GM12878 (cell line): Measurements from ENCODE around the gene RNF223.

Experiments
- CEBPB ChIP-seq, 2 experiments: fragments of 150-350 bp in 1 of 2; IDR thresholded peaks; 2 replicates each; pipeline ENCODE4 v1.6.1; 2012 to 2014; ENCODE audit warnings: low read depth in 2 of 2, low read length in 2 of 2, borderline replicate concordance in 1 of 2, inconsistent platforms in 1 of 2
- CTCF ChIP-seq, 3 experiments: IDR thresholded peaks in 2 of 3; conservative IDR thresholded peaks in 1 of 3; 2 replicates each; pipeline ENCODE4 v1.5.1; 2011; ENCODE audit warnings: low read depth in 3 of 3, low read length in 3 of 3, mild to moderate bottlenecking in 3 of 3, control low read depth in 2 of 3, moderate library complexity in 2 of 3, inconsistent platforms in 1 of 3, mixed read lengths in 1 of 3; ENCODE audit not compliant: control insufficient read depth in 2 of 3, insufficient read depth in 1 of 3; ENCODE audit errors: extremely low read depth in 1 of 3
- EP300 ChIP-seq, 2 experiments: fragments of 150-350 bp in 1 of 2; IDR thresholded peaks; 2 replicates each; pipeline ENCODE4 v1.6.1; 2011 to 2012; ENCODE audit warnings: low read depth in 2 of 2, low read length in 2 of 2, borderline replicate concordance in 1 of 2, improper control_type of control experiment in 1 of 2, inconsistent platforms in 1 of 2; ENCODE audit not compliant: control insufficient read depth in 1 of 2
- FOXM1 ChIP-seq: IDR thresholded peaks from 2 replicates; pipeline ENCODE4 v1.6.1; 2012; ENCODE audit warnings: low read depth, mild to moderate bottlenecking, inconsistent platforms, low read length, moderate library complexity
- MYC ChIP-seq: IDR thresholded peaks from 2 replicates; pipeline ENCODE4 v1.6.1; 2011; ENCODE audit warnings: mild to moderate bottlenecking, low read length, moderate library complexity, inconsistent platforms; ENCODE audit not compliant: insufficient read depth, insufficient replicate concordance, insufficient read length, severe bottlenecking
- NFYB ChIP-seq: IDR thresholded peaks from 2 replicates; pipeline ENCODE4 v1.6.1; 2011; ENCODE audit warnings: low read depth, mild to moderate bottlenecking, low read length, improper control_type of control experiment, moderate library complexity; ENCODE audit not compliant: insufficient read depth
- POLR2A ChIP-seq: IDR thresholded peaks from 2 replicates; pipeline ENCODE4 v1.6.1; 2011; ENCODE audit warnings: low read depth, mild to moderate bottlenecking, low read length
- POLR2AphosphoS5 ChIP-seq: IDR thresholded peaks from 2 replicates; pipeline ENCODE4 v1.6.1; 2011; ENCODE audit warnings: mild to moderate bottlenecking, low read length, inconsistent platforms
- ZBED1 ChIP-seq: IDR thresholded peaks from 2 replicates; pipeline ENCODE4 v1.6.1; 2016; ENCODE audit warnings: borderline replicate concordance

- TF ChIP-seq NFYB (no peak), CTCF (IDR thresholded peaks at IDR 0.05 in 2 of 3, conservative IDR thresholded peaks at IDR 0.05 in 1 of 3; ENCODE audit: control insufficient read depth in 2 of 3, extremely low read depth in 1 of 3, insufficient read depth in 1 of 3, low read depth in 3 of 3, low read length in 3 of 3) (no peak), MYC (no peak), FOXM1 (no peak), POLR2A (no peak), EP300 (IDR thresholded peaks at IDR 0.05; ENCODE audit: borderline replicate concordance in 1 of 2, control insufficient read depth in 1 of 2, low read depth in 2 of 2, low read length in 2 of 2) (no peak), CEBPB (IDR thresholded peaks at IDR 0.05; ENCODE audit: borderline replicate concordance in 1 of 2, low read depth in 2 of 2, low read length in 2 of 2) (no peak), ZBED1 (no peak), POLR2AphosphoS5 (no peak)
Observed at GRCh38 chr1:1053682-1054081, 20.4 kb downstream of the RNF223 start.
